Dendritic cell treated with granulocyte-macrophage colony-stimulating factor and Interleukin-4, amounts not matched to agents 40 ng/mL and 50 ng/mL, for 4 days (primary cell): Measurements from ENCODE around the gene HABP2.

Experiments used
- H3K27ac Mint-ChIP-seq: one replicate; pipeline ENCODE4 v1.8.0; 2022; ENCODE audit warnings: mild to moderate bottlenecking, mixed read lengths
- H3K27me3 Mint-ChIP-seq: one replicate; pipeline ENCODE4 v1.8.0; 2022; ENCODE audit warnings: mild to moderate bottlenecking, mixed read lengths
- H3K36me3 Mint-ChIP-seq: one replicate; pipeline ENCODE4 v1.8.0; 2022; ENCODE audit warnings: low read depth, mixed read lengths
- H3K4me1 Mint-ChIP-seq: one replicate; pipeline ENCODE4 v1.8.0; 2022; ENCODE audit warnings: low read depth, mixed read lengths
- H3K4me3 Mint-ChIP-seq: one replicate; pipeline ENCODE4 v1.8.0; 2022; ENCODE audit warnings: mild to moderate bottlenecking, moderate library complexity, mixed read lengths
- H3K9me3 Mint-ChIP-seq: one replicate; pipeline ENCODE4 v1.8.0; 2022; ENCODE audit warnings: mixed read lengths
- intact Hi-C: fragments of 100-400 bp; cut with micrococcal nuclease; formaldehyde crosslinking; loops from one replicate; pipeline ENCODE4 v1.15.0; 2022

HABP2 gene

DNA sequence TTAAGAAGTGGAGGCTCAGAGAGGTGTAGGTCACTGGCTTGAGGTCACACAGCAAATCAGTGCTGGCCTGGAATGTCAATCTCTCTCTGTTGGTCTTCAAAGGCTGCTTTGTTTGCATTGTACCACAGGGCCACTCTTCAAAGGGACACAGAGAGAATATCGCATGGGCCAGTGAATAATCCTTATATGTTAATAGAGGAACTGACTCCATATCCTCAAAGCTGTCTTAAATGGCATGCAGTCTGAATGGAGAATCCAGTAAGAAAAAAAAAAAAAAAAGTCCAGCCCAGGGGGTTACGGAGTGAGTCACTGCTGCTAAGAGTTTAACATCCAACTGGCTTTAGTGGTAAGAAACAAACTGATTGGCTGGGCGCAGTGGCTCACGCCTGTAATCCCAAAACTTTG is 56.9 kb downstream of the HABP2 start:
- Mint-ChIP-seq H3K4me1 (no peaks in the 10 kb centered on the region), H3K27me3 (peaks cover 32% of the 10 kb centered on the region), H3K9me3 (no peaks in the 10 kb centered on the region), H3K4me3 (no peak overlapping the region), H3K36me3 (no peaks in the 10 kb centered on the region), H3K27ac (no peak overlapping the region)
- intact Hi-C loops = no loop called here

DNA sequence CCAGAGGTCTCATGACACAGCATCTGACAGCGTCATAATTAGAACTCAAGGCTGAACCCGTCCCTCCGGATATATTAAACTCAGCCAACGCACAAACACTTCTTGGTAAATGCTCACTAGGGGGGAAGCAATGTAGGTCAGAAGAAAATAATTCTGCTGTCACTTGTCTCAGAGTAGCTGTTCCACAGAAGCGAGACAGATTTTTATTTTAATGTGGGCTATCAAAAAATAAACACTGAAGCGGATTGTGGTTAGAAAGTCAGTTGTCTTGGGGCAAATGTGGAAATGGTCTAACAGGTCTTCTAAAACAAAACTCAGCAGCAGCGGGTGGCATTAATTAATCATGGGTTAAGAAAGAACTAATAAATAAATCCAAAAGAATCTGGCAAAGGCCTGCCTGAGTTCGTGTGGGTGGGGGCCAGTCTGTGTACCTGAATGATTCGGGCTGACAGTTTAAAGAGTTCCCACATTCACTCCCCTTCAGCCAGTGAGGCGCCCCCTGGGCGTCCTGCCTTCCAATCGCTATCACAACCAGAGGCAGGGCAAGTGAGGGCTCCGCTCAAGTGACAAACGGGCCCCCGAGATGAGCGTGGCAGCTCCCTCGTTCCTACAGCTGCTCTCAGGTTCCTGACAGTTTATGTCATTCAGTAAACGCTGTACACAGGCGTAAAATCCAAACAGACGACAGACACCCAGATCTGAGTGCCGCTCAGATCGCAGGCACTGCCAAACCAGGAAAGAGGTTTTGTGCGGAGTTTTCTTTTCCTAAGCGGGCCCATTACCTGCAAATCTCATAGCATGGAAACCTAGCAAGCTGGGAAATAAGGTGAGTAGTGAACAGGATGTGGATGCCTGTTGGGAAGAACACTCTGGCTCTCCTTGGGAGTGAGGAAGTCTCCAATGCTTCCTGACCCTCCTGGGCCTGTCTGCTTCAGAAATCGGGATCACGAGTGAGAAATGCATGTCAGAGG is 58.1 kb downstream of the HABP2 start:
- peaks cover 40% of the 10 kb centered on the region for H3K27me3 Mint-ChIP-seq
- no peak overlapping the region for H3K4me3 Mint-ChIP-seq
- no peaks in the 10 kb centered on the region for H3K36me3 Mint-ChIP-seq
- intact Hi-C loops = no loop called here
- H3K27ac Mint-ChIP-seq = no peak overlapping the region
- no peaks in the 10 kb centered on the region for H3K4me1 Mint-ChIP-seq
- no peaks in the 10 kb centered on the region for H3K9me3 Mint-ChIP-seq

DNA sequence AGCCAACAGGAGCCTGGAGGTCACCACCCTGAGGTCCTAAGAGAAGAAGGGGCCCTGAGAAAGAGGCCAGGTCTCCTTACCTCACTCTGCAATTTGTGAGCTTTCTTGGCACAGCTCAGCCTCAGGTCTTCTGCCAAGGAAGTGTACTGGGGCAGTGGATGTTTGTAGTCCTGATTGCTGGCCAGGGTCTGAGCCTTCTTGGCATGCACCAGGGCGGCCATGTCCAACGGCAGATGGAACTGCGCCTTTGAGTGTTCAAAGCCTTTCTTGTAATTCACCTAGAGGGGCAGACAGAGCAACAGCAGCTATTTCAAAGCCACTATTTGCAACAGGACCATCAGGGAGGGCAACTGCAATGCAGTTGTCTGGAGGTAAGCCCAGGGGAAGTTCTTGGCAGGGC is 59.3 kb downstream of the HABP2 start:
- H3K36me3 Mint-ChIP-seq = no peaks in the 10 kb centered on the region
- no peaks in the 10 kb centered on the region for H3K9me3 Mint-ChIP-seq
- H3K27ac Mint-ChIP-seq = no peak overlapping the region
- peaks cover 50% of the 10 kb centered on the region for H3K27me3 Mint-ChIP-seq
- intact Hi-C loops = no loop called here
- no peaks in the 10 kb centered on the region for H3K4me1 Mint-ChIP-seq
- no peak overlapping the region for H3K4me3 Mint-ChIP-seq

DNA sequence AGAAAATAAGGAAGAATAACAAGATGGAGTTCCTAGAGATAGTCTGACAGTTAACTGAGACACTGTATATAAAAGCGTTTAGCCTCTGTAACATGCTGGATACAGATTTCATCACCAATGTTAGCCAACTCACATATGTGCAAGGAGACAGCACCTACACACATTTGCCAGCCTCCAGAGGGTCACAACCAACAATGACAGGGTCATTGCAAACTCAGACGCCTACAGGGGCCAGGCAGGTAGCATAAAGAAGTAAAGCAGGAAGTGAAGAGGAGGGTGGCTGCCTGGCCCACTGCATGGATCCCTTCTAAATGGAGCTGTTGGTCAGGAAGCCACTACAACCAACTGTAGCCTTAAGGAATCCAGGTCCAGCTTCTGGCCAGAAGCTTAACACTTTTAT is 60.6 kb downstream of the HABP2 start:
- intact Hi-C loops = no loop called here
- Mint-ChIP-seq H3K27ac (no peak overlapping the region), H3K4me1 (no peaks in the 10 kb centered on the region), H3K9me3 (no peaks in the 10 kb centered on the region), H3K4me3 (no peak overlapping the region), H3K27me3 (peaks cover 60% of the 10 kb centered on the region), H3K36me3 (no peaks in the 10 kb centered on the region)

DNA sequence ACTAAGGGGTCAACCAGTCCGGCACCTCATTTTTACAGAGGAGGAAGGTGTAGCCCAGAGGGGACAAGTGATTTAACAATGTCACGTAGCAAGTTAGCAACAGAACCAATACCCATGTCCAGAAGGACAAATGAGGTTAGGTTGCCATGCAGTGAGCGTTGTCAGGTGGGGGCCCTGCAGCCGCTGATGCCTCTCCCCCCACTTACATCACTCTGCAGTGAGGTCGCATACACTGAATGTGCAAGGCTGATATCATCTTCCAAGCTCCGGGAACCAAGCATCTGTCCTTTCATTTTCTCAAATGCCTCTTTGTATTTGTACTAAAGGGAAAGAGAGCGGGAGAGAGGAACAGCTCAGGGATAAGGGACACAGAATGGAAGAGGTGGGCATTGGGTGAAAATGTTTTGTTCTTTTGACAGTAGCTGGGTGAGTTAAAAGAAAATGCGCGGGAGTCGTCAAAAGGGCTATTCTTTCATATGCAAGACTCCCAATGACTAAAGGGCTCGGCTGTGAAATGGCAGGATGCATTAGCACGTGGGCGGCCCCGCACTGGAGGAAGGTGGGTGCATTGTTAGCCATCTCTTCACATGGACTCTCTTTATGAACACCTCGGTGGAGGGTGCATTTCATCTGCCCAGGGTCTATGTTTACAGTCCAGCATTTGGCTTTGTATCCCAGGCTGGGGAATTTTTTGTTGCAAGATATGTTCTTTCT is 61.3 kb downstream of the HABP2 start:
- Mint-ChIP-seq H3K4me1 (no peaks in the 10 kb centered on the region), H3K9me3 (no peaks in the 10 kb centered on the region), H3K27ac (no peak overlapping the region), H3K27me3 (peaks cover 66% of the 10 kb centered on the region), H3K36me3 (no peaks in the 10 kb centered on the region), H3K4me3 (no peak overlapping the region)
- intact Hi-C loops = no loop called here

DNA sequence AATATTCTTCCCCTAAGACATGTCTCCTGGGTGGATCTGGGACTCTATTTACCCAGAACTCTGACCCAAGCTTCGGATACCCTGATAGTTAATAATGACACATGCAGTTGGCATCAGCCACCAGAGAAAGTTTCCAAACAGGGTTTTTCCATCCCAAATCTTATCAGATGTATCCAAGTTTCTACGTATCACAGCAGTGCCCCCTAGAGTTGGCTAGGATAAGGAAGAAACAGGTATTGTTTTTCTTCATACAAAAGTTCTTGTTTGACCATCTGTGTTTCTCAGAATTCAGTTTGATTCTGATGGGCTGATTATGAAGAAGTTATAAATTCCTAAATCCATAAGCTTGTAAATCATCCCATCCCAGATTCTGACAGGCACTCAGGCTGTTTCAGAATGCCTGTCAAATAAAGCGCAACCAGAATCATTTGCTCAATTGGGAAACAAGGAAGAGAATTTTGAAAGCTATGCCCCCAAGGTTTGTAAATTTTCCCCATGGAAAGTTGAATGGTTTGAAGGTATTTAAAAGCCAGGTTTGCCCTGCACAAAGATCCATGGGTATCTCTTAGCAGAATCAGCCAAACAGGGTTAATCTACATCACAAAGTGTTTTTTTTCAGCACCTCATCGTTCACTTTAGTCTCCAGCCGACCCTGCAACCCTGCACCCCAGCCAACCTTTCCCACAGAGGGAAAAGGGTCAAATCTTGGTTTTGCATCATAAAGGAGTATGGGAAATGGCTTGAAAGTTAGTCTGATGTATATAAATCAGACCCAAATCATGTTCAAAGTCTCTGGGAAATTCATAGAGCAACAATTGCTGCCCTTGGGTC is 63.6 kb downstream of the HABP2 start:
- Mint-ChIP-seq H3K27ac (no peak overlapping the region), H3K4me3 (no peak overlapping the region), H3K4me1 (no peaks in the 10 kb centered on the region), H3K27me3 (peaks cover 65% of the 10 kb centered on the region), H3K9me3 (no peaks in the 10 kb centered on the region), H3K36me3 (no peaks in the 10 kb centered on the region)
- intact Hi-C loops = no loop called here

DNA sequence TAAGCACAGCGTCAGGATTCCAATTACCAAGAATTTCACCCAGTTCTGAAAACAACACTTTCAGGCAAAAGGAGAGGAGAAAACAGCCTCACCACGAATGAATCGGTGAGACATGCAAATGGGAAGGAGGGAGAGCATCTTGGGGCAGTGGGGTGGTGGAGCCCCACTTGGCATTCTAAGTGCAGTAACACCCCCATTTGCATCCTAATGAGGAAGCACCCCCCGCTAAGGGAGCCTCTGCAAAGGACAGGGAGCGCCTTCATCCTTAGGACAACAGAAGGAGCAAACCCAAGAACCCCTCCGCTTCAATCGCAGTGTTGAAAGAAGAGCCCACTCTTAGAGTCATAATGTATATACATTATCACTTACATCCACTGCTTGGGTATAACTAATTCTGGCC is 64.2 kb downstream of the HABP2 start:
- Mint-ChIP-seq H3K27me3 (peaks cover 59% of the 10 kb centered on the region), H3K9me3 (no peaks in the 10 kb centered on the region), H3K27ac (no peak overlapping the region), H3K36me3 (no peaks in the 10 kb centered on the region), H3K4me3 (no peak overlapping the region), H3K4me1 (no peaks in the 10 kb centered on the region)
- intact Hi-C loops = no loop called here

DNA sequence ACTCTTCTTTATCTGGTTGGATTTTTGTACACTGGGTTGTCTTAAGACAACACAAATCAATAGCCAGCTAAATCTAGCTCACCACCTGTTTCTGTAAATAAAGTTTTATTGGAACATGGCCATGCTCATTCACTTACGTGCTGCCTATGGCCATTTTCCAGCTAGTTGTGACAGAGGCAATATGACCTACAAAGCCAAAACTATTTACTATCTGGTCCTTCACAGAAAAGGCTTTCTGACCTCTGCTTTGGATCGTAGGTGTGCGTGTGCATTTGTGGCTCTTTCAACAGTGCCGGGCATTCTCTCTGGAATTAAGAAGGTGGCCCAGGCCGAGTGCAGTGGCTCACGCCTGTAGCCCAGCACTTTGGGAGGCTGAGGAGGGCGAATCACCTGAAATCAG is 65.5 kb downstream of the HABP2 start:
- no peaks in the 10 kb centered on the region for H3K9me3 Mint-ChIP-seq
- no peaks in the 10 kb centered on the region for H3K36me3 Mint-ChIP-seq
- no peaks in the 10 kb centered on the region for H3K4me1 Mint-ChIP-seq
- H3K27me3 Mint-ChIP-seq = peaks cover 52% of the 10 kb centered on the region
- H3K4me3 Mint-ChIP-seq = no peak overlapping the region
- no peak overlapping the region for H3K27ac Mint-ChIP-seq
- intact Hi-C loops = no loop called here

DNA sequence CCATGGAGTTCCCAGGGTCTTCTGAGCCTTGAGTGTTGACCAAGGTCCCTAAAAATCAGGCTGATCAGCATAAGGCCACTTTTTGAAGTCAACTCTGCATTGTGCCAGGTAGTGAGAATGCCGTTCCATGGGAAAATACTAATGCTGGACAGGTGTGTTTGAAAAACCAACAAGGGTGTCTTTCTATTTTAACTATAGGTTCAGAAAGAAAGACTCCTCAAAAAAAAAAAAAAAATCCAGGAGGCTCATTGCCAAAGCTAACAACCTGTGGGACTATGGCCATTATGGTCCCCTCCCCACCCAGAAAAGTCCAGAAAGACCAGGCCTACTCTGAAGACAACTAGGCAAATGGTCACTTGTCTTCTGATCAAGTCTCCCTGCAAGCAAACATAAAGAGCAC is 66.5 kb downstream of the HABP2 start:
- Mint-ChIP-seq H3K4me3 (no peak overlapping the region), H3K9me3 (no peaks in the 10 kb centered on the region), H3K36me3 (no peaks in the 10 kb centered on the region), H3K4me1 (no peaks in the 10 kb centered on the region), H3K27ac (no peak overlapping the region), H3K27me3 (peaks cover 45% of the 10 kb centered on the region)
- intact Hi-C loops = no loop called here

DNA sequence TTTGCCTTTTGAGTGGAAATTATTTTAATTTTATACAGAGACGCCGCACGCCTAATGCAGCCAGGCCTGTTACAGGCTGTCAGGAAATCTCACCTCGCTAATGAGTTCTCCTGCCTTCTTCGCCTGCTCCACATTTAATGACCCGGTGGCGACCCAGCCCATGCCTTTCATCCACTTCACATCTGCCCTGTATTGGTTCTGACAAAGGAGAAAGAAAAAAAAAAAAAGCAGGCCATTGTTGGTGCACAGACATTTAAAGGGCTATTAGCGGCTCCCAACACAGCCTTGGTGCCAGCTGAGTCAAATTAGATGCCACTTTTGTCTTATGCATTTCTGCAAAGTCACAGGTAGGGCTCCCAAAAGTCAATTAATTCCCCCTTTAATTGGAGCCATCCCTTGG is 67.7 kb downstream of the HABP2 start:
- no peaks in the 10 kb centered on the region for H3K4me1 Mint-ChIP-seq
- intact Hi-C loops = no loop called here
- no peak overlapping the region for H3K27ac Mint-ChIP-seq
- H3K9me3 Mint-ChIP-seq = no peaks in the 10 kb centered on the region
- no peak overlapping the region for H3K4me3 Mint-ChIP-seq
- H3K36me3 Mint-ChIP-seq = no peaks in the 10 kb centered on the region
- peaks cover 43% of the 10 kb centered on the region for H3K27me3 Mint-ChIP-seq

DNA sequence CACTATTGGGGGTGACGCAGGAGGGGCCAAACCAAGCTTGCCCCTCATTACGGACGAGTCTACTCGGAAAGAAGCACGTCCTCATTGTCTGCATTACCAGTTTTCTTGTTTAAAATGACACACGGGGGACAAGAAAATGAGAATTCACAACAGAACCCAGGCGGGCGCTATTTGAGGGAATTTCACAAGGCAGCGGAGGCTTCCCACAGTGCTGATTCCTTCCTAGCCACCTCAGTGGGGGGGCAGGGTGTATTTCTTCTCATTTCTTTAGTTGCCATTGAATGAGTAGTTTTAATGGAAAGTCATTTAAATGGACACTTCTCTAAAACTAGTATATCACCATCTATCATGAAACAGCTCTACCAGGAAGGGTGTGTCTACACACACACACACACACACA is 68.1 kb downstream of the HABP2 start:
- no peaks in the 10 kb centered on the region for H3K9me3 Mint-ChIP-seq
- no peak overlapping the region for H3K27ac Mint-ChIP-seq
- H3K36me3 Mint-ChIP-seq = no peaks in the 10 kb centered on the region
- no peak overlapping the region for H3K4me3 Mint-ChIP-seq
- intact Hi-C loops = no loop called here
- H3K4me1 Mint-ChIP-seq = no peaks in the 10 kb centered on the region
- H3K27me3 Mint-ChIP-seq = peaks cover 39% of the 10 kb centered on the region

DNA sequence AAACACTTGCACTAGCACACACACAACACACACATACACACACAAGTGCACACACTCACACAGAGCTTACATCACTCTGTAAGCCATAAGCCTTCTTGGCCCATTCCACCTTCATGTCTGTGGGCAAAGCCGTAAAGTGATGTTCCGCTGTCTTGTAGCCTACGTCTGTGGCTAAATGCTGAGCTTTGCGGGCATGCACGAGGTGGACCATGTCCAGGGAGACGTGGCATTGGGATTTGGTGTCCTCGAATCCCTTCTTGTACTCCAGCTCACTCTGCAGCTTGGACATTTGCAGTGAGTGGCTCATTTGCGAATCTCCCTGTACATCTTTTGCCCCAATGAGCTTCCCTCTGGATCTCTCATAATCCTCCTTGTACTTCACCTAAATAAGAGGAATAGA is 68.9 kb downstream of the HABP2 start:
- no peaks in the 10 kb centered on the region for H3K4me1 Mint-ChIP-seq
- no peak overlapping the region for H3K4me3 Mint-ChIP-seq
- H3K36me3 Mint-ChIP-seq = no peaks in the 10 kb centered on the region
- no peak overlapping the region for H3K27ac Mint-ChIP-seq
- H3K27me3 Mint-ChIP-seq = peaks cover 35% of the 10 kb centered on the region
- H3K9me3 Mint-ChIP-seq = no peaks in the 10 kb centered on the region
- intact Hi-C loops = no loop called here

DNA sequence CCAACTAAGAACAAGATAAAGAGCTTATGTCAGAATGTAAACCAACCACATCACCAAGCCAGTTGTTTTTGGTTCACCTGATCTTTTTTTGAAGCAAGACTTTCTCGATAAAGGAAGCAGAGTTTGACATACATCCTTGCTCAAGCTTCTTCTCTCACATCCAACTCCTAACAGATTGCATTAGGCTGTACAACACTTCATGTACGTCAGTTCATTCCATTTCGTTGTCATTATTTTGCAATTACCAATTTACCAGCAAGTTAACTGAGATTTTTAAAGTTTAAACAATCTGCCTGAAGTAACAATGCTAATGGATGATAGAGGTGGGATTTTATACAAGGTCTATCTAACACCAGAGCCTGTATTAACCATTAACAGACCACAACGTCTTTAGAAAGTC is 70.0 kb downstream of the HABP2 start:
- no peaks in the 10 kb centered on the region for H3K36me3 Mint-ChIP-seq
- no peaks in the 10 kb centered on the region for H3K4me1 Mint-ChIP-seq
- intact Hi-C loops = no loop called here
- no peaks in the 10 kb centered on the region for H3K9me3 Mint-ChIP-seq
- peaks cover 25% of the 10 kb centered on the region for H3K27me3 Mint-ChIP-seq
- no peak overlapping the region for H3K27ac Mint-ChIP-seq
- H3K4me3 Mint-ChIP-seq = no peak overlapping the region
